SK-N-SH treated with all-trans-retinoic acid at 6 μM for 48 hours (cell line): ENCODE measurements around the gene USP36.

Experiments
- ATAC-seq: fragments of 200-7000 bp; cut with Tn5 transposase; 3 replicates; pipeline ENCODE4 v1.9.1; 2020; ENCODE audit warnings: mild to moderate bottlenecking, moderate library complexity
- ARNTL ChIP-seq: fragments of 450-650 bp; formaldehyde crosslinking; IDR thresholded peaks from 2 replicates; pipeline ENCODE4 v1.5.0; 2020; ENCODE audit warnings: low read depth, mild to moderate bottlenecking, moderate library complexity, borderline replicate concordance
- BACH2 ChIP-seq: fragments of 250-450 bp; sonication (Bioruptor Pico); IDR thresholded peaks from 2 replicates; pipeline ENCODE4 v1.9.0; 2021; ENCODE audit warnings: mild to moderate bottlenecking, borderline replicate concordance
- CSDC2 ChIP-seq: fragments of 250-450 bp; sonication (Bioruptor Pico); IDR thresholded peaks from 2 replicates; pipeline ENCODE4 v1.5.0; 2020; ENCODE audit warnings: mild to moderate bottlenecking, moderate library complexity
- ESRRG ChIP-seq: fragments of 250-450 bp; sonication (Bioruptor Pico); IDR thresholded peaks from 2 replicates; pipeline ENCODE4 v1.6.1; 2021; ENCODE audit warnings: mild to moderate bottlenecking
- GLIS3 ChIP-seq: fragments of 250-450 bp; sonication (Bioruptor Pico); IDR thresholded peaks from 2 replicates; pipeline ENCODE4 v1.5.0; 2020; ENCODE audit warnings: mild to moderate bottlenecking, moderate library complexity
- ISL1 ChIP-seq: fragments of 250-450 bp; sonication (Bioruptor Pico); IDR thresholded peaks from 2 replicates; pipeline ENCODE4 v2.1.2; 2022; ENCODE audit warnings: mild to moderate bottlenecking, moderate library complexity
- OSR1 ChIP-seq: fragments of 250-450 bp; sonication (Bioruptor Pico); IDR thresholded peaks from 2 replicates; pipeline ENCODE4 v1.8.0; 2022; ENCODE audit warnings: moderate library complexity, mild to moderate bottlenecking, inconsistent platforms
- PPARA ChIP-seq: fragments of 250-450 bp; sonication (Bioruptor Pico); IDR thresholded peaks from 2 replicates; pipeline ENCODE4 v1.5.0; 2020; ENCODE audit warnings: mild to moderate bottlenecking, borderline replicate concordance
- RARB ChIP-seq: fragments of 250-450 bp; sonication (Bioruptor Pico); IDR thresholded peaks from 2 replicates; pipeline ENCODE4 v1.8.0; 2021; ENCODE audit warnings: mild to moderate bottlenecking, moderate library complexity
- SNAI2 ChIP-seq: fragments of 250-450 bp; sonication (Bioruptor Pico); IDR thresholded peaks from 2 replicates; pipeline ENCODE4 v1.5.0; 2020; ENCODE audit warnings: mild to moderate bottlenecking, moderate library complexity
- TCF4 ChIP-seq: fragments of 250-450 bp; sonication (Bioruptor Pico); IDR thresholded peaks from 2 replicates; pipeline ENCODE4 v1.8.0; 2021; ENCODE audit warnings: mild to moderate bottlenecking, moderate library complexity, borderline replicate concordance
- TOX ChIP-seq: fragments of 250-450 bp; sonication (Bioruptor Pico); IDR thresholded peaks from 2 replicates; pipeline ENCODE4 v1.8.0; 2021; ENCODE audit warnings: mild to moderate bottlenecking, moderate library complexity, borderline replicate concordance
- ZC3H10 ChIP-seq: fragments of 250-450 bp; sonication (Bioruptor Pico); IDR thresholded peaks from 2 replicates; pipeline ENCODE4 v1.5.1; 2021; ENCODE audit warnings: mild to moderate bottlenecking, moderate library complexity
- ZFP3 ChIP-seq: fragments of 250-450 bp; sonication (Bioruptor Pico); IDR thresholded peaks from 2 replicates; pipeline ENCODE4 v1.5.0; 2020; ENCODE audit warnings: mild to moderate bottlenecking, moderate library complexity
- ZNF565 ChIP-seq: fragments of 450-650 bp; formaldehyde crosslinking; conservative IDR thresholded peaks from 2 replicates; pipeline ENCODE4 v1.5.0; 2020; ENCODE audit warnings: low read depth, mild to moderate bottlenecking, moderate library complexity
- ZNF8 ChIP-seq: fragments of 450-650 bp; formaldehyde crosslinking; IDR thresholded peaks from 2 replicates; pipeline ENCODE4 v1.5.0; 2020; ENCODE audit warnings: mild to moderate bottlenecking, moderate library complexity
- TF ChIP-seq, protein P1 (sequence below): fragments of 250-450 bp; sonication (Bioruptor Pico); IDR thresholded peaks from 2 replicates; pipeline ENCODE4 v1.8.0; 2020; ENCODE audit warnings: mild to moderate bottlenecking, moderate library complexity, borderline replicate concordance
- TF ChIP-seq, protein P2 (sequence below): fragments of 250-450 bp; sonication (Bioruptor Pico); IDR thresholded peaks from 2 replicates; pipeline ENCODE4 v1.8.0; 2021; ENCODE audit warnings: low read depth, mild to moderate bottlenecking, moderate library complexity, borderline replicate concordance
- TF ChIP-seq, protein P3 (sequence below): fragments of 250-450 bp; sonication (Bioruptor Pico); IDR thresholded peaks from 2 replicates; pipeline ENCODE4 v1.5.1; 2020; ENCODE audit warnings: low read depth, mild to moderate bottlenecking, moderate library complexity
- TF ChIP-seq, protein P4 (sequence below): fragments of 250-450 bp; sonication (Bioruptor Pico); IDR thresholded peaks from 2 replicates; pipeline ENCODE4 v1.5.0; 2020; ENCODE audit warnings: mild to moderate bottlenecking, moderate library complexity
- TF ChIP-seq, protein P5 (sequence below): fragments of 250-450 bp; sonication (Bioruptor Pico); IDR thresholded peaks from 2 replicates; pipeline ENCODE4 v1.5.1; 2021; ENCODE audit warnings: mild to moderate bottlenecking, moderate library complexity

The USP36 gene

DNA sequence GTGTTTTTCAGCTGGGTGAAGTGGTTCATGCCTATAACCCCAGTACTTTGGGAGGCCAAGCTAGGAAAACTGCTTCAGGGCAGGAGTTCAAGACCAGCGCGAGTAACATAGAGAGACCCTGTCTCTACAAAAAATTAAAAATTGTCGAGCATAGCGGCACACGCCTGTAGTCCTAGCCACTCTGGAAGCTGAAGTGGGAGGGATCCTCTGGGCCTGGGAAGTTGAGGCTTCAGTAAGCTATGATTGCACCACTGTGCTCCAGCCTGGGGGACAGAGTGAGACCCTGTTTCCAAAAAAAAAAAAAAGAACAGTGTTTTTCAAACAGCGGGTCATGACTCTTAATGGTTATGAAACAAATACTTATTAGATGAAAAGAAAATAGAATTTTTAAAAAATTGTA lies 56.3 kb downstream of the USP36 start:
- no peak for ATAC-seq
- TF ChIP-seq, protein P1, sequence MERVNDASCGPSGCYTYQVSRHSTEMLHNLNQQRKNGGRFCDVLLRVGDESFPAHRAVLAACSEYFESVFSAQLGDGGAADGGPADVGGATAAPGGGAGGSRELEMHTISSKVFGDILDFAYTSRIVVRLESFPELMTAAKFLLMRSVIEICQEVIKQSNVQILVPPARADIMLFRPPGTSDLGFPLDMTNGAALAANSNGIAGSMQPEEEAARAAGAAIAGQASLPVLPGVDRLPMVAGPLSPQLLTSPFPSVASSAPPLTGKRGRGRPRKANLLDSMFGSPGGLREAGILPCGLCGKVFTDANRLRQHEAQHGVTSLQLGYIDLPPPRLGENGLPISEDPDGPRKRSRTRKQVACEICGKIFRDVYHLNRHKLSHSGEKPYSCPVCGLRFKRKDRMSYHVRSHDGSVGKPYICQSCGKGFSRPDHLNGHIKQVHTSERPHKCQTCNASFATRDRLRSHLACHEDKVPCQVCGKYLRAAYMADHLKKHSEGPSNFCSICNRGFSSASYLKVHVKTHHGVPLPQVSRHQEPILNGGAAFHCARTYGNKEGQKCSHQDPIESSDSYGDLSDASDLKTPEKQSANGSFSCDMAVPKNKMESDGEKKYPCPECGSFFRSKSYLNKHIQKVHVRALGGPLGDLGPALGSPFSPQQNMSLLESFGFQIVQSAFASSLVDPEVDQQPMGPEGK (CRISPR knock-in tag): no peak
- no peak for TF ChIP-seq ZNF8 (CRISPR knock-in tag)
- TF ChIP-seq RARB (CRISPR knock-in tag): no peak
- TF ChIP-seq TOX (CRISPR knock-in tag): no peak
- TF ChIP-seq SNAI2 (CRISPR knock-in tag): no peak
- TF ChIP-seq, protein P2, sequence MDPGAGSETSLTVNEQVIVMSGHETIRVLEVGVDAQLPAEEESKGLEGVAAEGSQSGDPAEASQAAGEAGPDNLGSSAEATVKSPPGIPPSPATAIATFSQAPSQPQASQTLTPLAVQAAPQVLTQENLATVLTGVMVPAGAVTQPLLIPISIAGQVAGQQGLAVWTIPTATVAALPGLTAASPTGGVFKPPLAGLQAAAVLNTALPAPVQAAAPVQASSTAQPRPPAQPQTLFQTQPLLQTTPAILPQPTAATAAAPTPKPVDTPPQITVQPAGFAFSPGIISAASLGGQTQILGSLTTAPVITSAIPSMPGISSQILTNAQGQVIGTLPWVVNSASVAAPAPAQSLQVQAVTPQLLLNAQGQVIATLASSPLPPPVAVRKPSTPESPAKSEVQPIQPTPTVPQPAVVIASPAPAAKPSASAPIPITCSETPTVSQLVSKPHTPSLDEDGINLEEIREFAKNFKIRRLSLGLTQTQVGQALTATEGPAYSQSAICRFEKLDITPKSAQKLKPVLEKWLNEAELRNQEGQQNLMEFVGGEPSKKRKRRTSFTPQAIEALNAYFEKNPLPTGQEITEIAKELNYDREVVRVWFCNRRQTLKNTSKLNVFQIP (CRISPR knock-in tag): no peak
- TF ChIP-seq ESRRG: no peak
- no peak for TF ChIP-seq PPARA
- TF ChIP-seq, protein P3, sequence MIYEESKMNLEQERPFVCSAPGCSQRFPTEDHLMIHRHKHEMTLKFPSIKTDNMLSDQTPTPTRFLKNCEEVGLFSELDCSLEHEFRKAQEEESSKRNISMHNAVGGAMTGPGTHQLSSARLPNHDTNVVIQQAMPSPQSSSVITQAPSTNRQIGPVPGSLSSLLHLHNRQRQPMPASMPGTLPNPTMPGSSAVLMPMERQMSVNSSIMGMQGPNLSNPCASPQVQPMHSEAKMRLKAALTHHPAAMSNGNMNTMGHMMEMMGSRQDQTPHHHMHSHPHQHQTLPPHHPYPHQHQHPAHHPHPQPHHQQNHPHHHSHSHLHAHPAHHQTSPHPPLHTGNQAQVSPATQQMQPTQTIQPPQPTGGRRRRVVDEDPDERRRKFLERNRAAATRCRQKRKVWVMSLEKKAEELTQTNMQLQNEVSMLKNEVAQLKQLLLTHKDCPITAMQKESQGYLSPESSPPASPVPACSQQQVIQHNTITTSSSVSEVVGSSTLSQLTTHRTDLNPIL: no peak
- TF ChIP-seq ARNTL (CRISPR knock-in tag): no peak
- no peak for TF ChIP-seq BACH2
- no peak for TF ChIP-seq ISL1
- TF ChIP-seq ZNF565: no peak
- TF ChIP-seq, protein P4, sequence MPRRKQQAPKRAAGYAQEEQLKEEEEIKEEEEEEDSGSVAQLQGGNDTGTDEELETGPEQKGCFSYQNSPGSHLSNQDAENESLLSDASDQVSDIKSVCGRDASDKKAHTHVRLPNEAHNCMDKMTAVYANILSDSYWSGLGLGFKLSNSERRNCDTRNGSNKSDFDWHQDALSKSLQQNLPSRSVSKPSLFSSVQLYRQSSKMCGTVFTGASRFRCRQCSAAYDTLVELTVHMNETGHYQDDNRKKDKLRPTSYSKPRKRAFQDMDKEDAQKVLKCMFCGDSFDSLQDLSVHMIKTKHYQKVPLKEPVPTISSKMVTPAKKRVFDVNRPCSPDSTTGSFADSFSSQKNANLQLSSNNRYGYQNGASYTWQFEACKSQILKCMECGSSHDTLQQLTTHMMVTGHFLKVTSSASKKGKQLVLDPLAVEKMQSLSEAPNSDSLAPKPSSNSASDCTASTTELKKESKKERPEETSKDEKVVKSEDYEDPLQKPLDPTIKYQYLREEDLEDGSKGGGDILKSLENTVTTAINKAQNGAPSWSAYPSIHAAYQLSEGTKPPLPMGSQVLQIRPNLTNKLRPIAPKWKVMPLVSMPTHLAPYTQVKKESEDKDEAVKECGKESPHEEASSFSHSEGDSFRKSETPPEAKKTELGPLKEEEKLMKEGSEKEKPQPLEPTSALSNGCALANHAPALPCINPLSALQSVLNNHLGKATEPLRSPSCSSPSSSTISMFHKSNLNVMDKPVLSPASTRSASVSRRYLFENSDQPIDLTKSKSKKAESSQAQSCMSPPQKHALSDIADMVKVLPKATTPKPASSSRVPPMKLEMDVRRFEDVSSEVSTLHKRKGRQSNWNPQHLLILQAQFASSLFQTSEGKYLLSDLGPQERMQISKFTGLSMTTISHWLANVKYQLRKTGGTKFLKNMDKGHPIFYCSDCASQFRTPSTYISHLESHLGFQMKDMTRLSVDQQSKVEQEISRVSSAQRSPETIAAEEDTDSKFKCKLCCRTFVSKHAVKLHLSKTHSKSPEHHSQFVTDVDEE: no peak
- TF ChIP-seq OSR1 (CRISPR knock-in tag): no peak
- TF ChIP-seq ZFP3 (CRISPR knock-in tag): no peak
- no peak for TF ChIP-seq CSDC2 (CRISPR knock-in tag)
- no peak for TF ChIP-seq TCF4 (CRISPR knock-in tag)
- TF ChIP-seq GLIS3: no peak

DNA sequence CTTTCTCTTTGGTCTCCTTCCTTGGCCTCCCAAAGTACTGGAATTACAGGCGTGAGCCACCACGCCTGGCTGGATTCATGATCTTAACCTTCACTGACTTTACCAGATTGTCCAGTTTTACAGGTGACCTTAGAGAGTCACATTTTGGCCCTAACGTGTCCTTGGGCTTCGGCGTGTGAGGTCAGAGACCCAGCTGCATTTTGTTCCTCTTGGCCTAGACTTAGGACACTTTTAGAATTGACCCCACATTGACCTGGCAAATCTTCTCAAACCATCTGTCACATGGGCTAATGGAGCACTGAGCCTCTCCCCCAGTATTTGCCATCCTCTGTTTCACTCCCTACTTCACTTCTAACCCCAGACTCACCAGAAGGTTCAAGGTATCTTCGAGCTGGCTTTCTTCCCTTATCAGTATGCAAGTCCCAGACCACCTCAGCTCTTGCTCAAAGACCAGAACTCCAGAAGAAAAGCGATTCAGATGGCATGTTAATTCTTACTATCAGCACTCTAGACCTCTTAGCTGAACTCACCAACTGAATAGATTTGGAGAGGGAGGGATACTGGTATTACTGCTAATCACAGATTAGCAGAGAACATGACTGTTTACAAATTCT lies 56.8 kb downstream of the USP36 start:
- no peak for TF ChIP-seq ISL1
- no peak for TF ChIP-seq ZFP3 (CRISPR knock-in tag)
- no peak for TF ChIP-seq BACH2
- TF ChIP-seq ESRRG: no peak
- TF ChIP-seq ARNTL (CRISPR knock-in tag): no peak
- TF ChIP-seq GLIS3: no peak
- TF ChIP-seq ZNF8 (CRISPR knock-in tag): no peak
- TF ChIP-seq, protein P3: no peak
- no peak for TF ChIP-seq ZNF565
- no peak for TF ChIP-seq CSDC2 (CRISPR knock-in tag)
- no peak for TF ChIP-seq TCF4 (CRISPR knock-in tag)
- TF ChIP-seq, protein P5, sequence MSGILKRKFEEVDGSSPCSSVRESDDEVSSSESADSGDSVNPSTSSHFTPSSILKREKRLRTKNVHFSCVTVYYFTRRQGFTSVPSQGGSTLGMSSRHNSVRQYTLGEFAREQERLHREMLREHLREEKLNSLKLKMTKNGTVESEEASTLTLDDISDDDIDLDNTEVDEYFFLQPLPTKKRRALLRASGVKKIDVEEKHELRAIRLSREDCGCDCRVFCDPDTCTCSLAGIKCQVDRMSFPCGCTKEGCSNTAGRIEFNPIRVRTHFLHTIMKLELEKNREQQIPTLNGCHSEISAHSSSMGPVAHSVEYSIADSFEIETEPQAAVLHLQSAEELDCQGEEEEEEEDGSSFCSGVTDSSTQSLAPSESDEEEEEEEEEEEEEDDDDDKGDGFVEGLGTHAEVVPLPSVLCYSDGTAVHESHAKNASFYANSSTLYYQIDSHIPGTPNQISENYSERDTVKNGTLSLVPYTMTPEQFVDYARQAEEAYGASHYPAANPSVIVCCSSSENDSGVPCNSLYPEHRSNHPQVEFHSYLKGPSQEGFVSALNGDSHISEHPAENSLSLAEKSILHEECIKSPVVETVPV (CRISPR knock-in tag): no peak
- no peak for TF ChIP-seq ZC3H10
- no peak for ATAC-seq
